GM19455 (cell line): Measurements from ENCODE around the gene DUOX2.
"Not testable (repeated sequence)": the region's sequence is repeated elsewhere in the genome, so short reads cannot be mapped to it uniquely, and the experiment has no call there.

Experiments used
- ATAC-seq: cut with Tn5 transposase; IDR thresholded peaks from one replicate; pipeline ENCODE4 v1.9.1; 2021; ENCODE audit not compliant: unreplicated experiment

The DUOX2 gene

GRCh38 chr15:45102226-45102625, 11.7 kb downstream of the DUOX2 start:
- ATAC-seq = no peak

GRCh38 chr15:45101749-45102148, 12.2 kb downstream of the DUOX2 start:
- ATAC-seq = no peak

GRCh38 chr15:45100884-45101625, 12.9 kb downstream of the DUOX2 start:
- ATAC-seq = no peak

- ATAC-seq = no peak
Measured at GRCh38 chr15:45099549-45100165, 14.3 kb downstream of the DUOX2 start.

- ATAC-seq = no peak
Measured at GRCh38 chr15:45097466-45097865, 16.5 kb downstream of the DUOX2 start.

GRCh38 chr15:45095661-45096060, 18.3 kb downstream of the DUOX2 start:
- ATAC-seq = no peak

DNA sequence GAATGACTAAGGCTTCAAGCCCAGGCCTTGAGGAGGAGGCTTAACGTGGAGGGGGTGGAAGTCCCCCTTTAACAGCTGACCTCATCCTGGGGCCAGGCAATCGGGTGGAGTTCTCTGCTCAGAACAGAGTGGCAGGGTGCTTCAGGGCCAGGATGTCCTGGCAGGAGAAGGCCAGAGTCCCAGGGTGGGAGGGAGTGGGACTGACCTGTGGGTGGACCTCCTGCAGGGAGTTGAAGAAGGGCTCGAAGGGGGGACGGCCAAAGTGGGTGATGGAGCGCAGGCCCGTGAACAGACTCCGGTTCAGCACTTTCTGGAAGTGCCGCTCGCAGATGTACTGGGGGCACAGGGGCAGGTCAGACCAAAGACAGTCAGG, 19.6 kb downstream of the DUOX2 start:
- no peak for ATAC-seq

DNA sequence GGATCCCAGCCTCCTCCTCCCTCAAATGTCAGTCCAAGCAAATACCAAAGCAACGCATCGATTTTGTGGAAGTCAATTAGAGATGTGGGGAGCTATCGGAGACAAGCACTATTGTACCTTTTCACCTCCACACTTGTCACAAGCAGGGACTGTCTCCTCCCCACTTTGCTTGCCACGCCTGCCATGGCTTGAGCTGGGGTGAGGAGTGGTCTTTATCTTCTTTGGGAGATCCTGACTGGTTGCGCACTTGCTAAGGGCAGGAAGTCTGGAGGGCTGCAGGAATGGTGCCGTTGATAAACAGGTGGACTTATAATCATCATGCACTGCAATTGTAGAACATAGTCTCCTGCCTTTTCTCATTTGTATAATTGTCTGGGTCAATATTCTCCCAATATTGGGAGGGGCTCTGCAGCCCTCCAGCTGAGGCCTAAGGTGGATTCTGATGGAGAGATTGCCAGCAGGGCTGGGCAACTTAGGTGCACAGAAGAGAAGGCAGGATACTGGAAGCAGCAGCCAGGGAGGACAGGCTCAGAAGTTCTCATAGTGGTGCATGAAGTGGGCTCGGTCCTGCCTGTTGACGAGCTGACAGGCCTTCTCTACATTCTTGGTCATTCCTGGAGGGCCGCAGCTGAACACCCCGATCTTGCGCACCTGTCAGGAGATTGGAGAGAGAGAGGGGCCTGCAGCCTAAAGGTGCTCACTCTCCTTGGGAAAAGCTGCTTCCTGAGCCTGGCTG, 20.2 kb downstream of the DUOX2 start:
- ATAC-seq = no peak

DNA sequence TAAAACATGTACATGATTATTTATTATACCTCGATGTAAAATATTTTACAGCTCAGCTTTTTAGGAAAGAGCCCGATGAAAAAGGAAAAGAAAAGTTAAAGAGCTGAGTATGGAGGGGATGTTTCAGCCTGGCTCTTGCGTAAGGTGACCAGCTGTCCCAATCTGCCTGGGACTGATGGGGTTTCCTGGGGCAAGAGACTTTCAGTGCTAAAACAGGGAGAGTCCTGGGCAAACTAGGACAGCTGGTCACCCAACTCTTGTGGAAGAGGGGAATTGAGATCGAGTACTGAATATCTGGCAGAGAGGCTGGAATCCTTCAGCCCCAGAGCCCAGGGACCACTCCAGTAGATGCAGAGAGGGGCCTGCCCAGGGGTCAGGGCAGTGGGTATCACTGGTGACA, 21.0 kb downstream of the DUOX2 start:
- ATAC-seq = no peak

GRCh38 chr15:45091576-45091975, 22.4 kb downstream of the DUOX2 start:
- ATAC-seq = no peak

- ATAC-seq = no peak
Measured at GRCh38 chr15:45091161-45091560, 22.8 kb downstream of the DUOX2 start.

DNA sequence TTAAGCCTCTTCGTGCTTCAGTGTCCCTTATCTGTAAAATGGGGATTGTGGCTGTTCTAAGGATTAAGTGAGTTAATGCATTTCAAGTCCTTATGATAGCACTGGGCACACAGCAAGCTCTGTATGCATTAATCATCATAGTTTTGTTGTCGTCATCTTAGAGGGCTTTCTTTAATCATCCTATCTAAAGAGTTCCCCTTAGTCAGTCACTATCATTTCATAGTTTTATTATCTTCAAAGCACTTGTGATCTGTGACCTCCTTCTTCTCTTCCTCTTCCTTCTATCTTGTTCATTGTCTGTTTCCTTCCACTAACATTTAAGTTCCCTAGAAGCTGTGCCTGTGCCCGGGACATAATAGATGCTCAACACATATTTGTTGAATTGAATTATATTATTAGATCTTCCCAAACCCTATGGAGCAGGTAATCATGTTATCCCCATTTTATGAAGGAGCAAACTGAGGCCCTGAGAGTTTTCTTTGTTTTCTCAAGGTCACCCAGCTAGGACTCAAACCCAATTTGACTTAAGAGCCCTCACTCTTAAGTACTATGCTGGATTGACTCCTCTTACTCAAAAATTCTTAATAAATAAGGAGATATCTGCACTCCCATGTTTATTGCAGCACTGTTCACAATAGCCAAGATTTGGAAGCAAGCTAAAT, 24.1 kb downstream of the DUOX2 start:
- no peak for ATAC-seq

GRCh38 chr15:45088801-45089711, 24.9 kb downstream of the DUOX2 start:
- ATAC-seq = no peak

DNA sequence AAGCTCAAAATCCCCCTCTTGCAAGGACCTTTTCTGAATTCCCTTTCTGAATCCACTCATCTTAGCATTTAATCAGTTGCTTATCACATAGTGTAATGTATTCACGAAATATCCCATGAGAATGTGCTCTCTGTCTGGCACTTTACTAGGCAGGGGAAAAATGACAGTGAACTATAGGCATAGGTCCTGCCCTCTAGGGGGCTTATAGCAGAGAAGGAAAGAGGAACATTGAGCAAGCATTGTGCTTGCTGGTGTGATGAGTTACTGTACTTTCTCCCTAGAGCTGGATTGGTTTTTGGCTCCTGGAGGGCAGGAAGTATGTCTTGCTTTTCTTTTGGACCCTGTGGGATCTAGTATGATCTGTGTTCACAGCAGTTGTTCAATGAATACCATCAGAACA, 26.5 kb downstream of the DUOX2 start:
- ATAC-seq = no peak

DNA sequence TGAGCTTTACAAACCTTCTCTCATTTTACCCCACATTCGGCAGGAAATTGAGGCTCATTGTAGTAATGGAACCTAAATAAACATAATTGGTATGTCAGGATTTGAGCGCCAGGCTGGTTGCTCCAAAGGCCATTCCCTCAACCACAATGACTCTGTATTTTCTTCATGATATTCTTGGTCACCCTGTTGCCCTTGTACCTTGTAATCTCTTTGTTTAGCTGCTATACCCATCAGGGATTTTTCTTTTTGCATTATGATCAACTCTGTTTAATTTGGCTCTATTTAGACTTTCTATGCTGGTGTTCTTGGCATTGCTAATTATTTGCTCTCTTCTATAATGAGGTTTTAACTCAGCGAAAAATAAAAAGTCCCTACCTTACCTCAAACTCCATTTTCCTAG, 29.8 kb downstream of the DUOX2 start:
- ATAC-seq = no peak

GRCh38 chr15:45083223-45083622, 30.7 kb downstream of the DUOX2 start:
- ATAC-seq = no peak

DNA sequence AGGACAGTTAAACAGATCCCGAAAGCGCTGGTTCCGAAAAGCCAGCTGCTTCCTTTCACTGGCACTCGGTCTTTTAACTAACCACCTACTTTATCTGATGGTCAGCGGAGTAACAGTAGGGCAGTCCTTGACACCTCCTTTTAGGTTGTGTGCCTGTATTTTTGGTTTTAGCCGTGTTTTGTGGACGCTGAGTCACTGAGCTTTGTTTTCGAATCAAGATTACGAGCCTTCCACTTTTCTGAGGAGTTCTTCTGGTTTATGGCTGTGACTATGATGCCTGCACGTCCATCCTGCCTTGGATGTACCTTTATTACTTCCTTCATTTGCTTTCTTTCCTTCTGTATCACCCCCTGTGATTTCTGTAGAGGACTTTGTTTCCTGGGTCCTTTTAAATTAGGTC, 31.6 kb downstream of the DUOX2 start:
- ATAC-seq = not testable (repeated sequence)

GRCh38 chr15:45080593-45080992, 33.4 kb downstream of the DUOX2 start:
- ATAC-seq = not testable (repeated sequence)

DNA sequence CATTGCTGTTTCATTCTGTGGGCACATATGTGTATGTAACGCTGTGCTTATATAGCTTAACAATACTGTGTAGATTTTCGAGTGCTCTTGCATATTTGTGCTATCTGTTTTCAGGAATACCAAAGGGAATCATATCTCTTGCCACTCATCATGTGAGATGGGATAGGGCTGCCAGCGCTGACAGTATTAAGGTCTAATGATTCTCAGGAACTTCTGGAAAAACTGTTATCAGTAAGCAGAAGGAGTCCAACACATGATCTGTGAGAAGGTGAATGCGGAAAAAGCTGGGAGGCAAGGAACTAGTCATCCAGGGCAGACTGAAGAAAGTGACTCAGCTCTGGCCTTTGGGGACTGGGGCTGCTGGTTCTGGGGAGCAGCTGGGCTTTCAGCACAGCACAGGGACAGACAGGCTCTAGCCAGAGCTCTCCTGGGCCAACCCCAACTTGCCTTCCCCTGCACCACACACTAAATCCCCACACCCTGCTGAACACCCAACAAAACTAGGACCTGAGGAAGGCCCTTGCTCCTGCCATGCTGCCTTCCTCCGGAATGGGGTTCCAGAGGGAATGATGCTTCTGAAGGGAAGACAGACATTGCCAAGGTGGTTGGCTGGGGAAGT, 34.2 kb downstream of the DUOX2 start:
- ATAC-seq = not testable (repeated sequence)

DNA sequence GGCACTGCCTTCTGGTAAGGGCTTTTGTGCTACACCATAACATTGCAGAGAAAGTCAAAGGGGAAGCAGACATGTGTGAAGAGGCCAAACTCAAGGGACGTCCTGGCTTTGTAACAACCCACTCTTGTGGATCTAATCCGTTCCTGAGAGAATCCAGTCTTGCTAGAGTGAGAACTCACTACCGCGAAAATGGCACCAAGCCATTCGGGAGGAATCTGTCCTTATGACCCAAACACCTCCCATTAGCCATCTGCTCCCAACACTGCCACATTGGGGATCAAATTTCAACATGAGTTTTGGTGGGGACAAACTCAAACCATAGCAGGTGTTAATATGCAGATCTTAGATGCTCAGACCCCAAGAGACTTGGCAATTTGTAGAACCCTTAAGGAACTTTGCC, 34.8 kb downstream of the DUOX2 start:
- not testable (repeated sequence) for ATAC-seq
